ENCODE data around the gene C6.

The C6 gene

GRCh38 chr5:41148448-41148847 is 64.9 kb downstream of the C6 start:
- no peaks in the 10 kb centered on the region for H3K9me3 ChIP-seq (ENCODE audit: low read length)
- H2AFZ ChIP-seq (ENCODE audit: low read depth, low read length) = no peak overlapping the region
- H3K27me3 ChIP-seq (ENCODE audit: insufficient read depth, low read length) = no peaks in the 10 kb centered on the region
- H3K36me3 ChIP-seq (ENCODE audit: insufficient read depth, low read length) = no peaks in the 10 kb centered on the region
- H3K4me1 ChIP-seq (ENCODE audit: insufficient read depth, low read length) = no peaks in the 10 kb centered on the region
- H3K4me3 ChIP-seq (ENCODE audit: low read length) = no peak overlapping the region

- Histone ChIP-seq H3K36me3 (ENCODE audit: insufficient read depth, low read length) (no peaks in the 10 kb centered on the region), H3K9me3 (ENCODE audit: low read length) (no peaks in the 10 kb centered on the region), H2AFZ (ENCODE audit: low read depth, low read length) (no peak overlapping the region), H3K4me3 (ENCODE audit: low read length) (no peak overlapping the region), H3K27me3 (ENCODE audit: insufficient read depth, low read length) (no peaks in the 10 kb centered on the region), H3K4me1 (ENCODE audit: insufficient read depth, low read length) (no peaks in the 10 kb centered on the region)
Observed at GRCh38 chr5:41145306-41145705, 68.0 kb downstream of the C6 start.

DNA sequence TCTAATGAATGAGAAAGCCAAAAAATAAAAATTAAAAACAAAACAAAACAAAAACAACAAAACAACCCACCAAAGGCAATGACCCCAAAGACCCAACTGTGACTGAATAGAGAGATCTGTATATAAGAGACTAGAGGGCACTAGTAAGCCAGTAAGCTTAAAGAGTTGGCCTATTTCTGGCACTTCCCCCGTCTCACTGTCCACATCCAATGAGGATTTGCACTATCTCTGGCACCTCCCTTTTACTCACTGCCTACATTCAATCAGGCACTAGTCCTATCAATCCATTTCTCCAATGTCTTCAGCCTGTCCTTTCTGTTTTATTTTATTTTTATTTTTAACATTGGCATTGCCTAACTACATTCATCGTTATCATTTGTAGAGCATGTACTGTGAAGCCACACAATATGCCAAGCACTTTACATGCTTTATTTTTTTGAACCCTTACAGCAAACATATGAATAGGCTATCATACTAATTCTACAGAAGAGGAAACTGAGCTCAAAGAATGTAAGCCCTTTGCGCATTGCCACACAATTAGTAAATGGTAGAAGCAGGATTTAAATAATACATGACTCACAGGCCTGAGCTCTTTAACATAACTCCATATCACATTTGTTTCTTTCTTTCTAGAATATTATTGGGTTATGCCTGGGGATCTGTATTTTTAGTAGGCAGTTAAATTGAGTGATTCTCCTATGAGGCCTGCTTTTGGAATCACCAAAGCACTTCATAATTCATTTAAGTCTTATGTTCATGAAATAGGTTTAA is 70.0 kb downstream of the C6 start:
- H2AFZ ChIP-seq (ENCODE audit: low read depth, low read length) = no peak overlapping the region
- no peaks in the 10 kb centered on the region for H3K4me1 ChIP-seq (ENCODE audit: insufficient read depth, low read length)
- no peaks in the 10 kb centered on the region for H3K9me3 ChIP-seq (ENCODE audit: low read length)
- no peak overlapping the region for H3K4me3 ChIP-seq (ENCODE audit: low read length)
- H3K27me3 ChIP-seq (ENCODE audit: insufficient read depth, low read length) = no peaks in the 10 kb centered on the region
- no peaks in the 10 kb centered on the region for H3K36me3 ChIP-seq (ENCODE audit: insufficient read depth, low read length)

GRCh38 chr5:41127967-41128690 is 85.2 kb downstream of the C6 start:
- Histone ChIP-seq H3K4me3 (ENCODE audit: low read length) (no peak overlapping the region), H2AFZ (ENCODE audit: low read depth, low read length) (no peak overlapping the region), H3K36me3 (ENCODE audit: insufficient read depth, low read length) (no peaks in the 10 kb centered on the region), H3K9me3 (ENCODE audit: low read length) (no peaks in the 10 kb centered on the region), H3K27me3 (ENCODE audit: insufficient read depth, low read length) (no peaks in the 10 kb centered on the region), H3K4me1 (ENCODE audit: insufficient read depth, low read length) (no peaks in the 10 kb centered on the region)

DNA sequence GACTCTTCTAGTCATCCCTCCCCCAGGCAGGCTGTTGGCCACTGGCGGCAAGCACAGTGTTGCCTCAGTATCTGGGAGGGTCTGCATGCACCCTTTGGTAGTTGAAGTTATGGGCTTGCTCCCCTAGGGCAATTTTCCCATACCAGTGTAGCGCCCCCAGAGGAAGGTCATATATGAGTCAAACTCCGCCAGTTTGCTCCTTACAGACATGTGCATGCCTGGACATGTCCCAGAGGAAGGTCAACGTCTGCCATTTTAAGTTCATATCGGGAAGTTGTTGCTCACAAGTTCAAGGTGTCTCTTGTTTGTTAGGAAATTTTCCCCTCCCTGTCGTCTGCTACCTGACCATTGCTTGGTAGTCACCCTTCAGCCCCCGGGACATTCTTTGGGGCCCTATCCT is 90.9 kb downstream of the C6 start:
- H3K4me1 ChIP-seq (ENCODE audit: insufficient read depth, low read length) = no peaks in the 10 kb centered on the region
- no peak overlapping the region for H3K4me3 ChIP-seq (ENCODE audit: low read length)
- H3K27me3 ChIP-seq (ENCODE audit: insufficient read depth, low read length) = no peaks in the 10 kb centered on the region
- H3K36me3 ChIP-seq (ENCODE audit: insufficient read depth, low read length) = no peaks in the 10 kb centered on the region
- no peak overlapping the region for H2AFZ ChIP-seq (ENCODE audit: low read depth, low read length)
- H3K9me3 ChIP-seq (ENCODE audit: low read length) = no peaks in the 10 kb centered on the region

DNA sequence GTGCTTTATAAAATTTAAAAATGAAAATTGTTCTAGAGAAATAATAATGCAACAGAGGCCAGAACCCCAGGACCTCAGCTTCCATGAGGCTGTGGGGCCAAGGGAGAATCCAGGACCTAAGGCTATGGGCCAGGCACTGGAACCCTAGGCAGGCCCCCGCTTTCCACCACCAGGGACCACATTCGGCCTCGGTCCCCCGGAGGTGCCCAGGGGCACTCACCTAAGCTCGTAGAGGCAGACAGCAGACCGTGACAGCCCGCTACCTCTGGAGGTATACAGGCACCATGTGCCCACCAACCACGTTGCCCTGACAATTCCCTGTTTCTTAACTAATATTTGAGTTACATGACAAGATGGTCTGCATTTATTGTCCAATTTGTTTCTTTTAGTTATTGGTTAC is 92.7 kb downstream of the C6 start:
- H3K36me3 ChIP-seq (ENCODE audit: insufficient read depth, low read length) = no peaks in the 10 kb centered on the region
- no peaks in the 10 kb centered on the region for H3K27me3 ChIP-seq (ENCODE audit: insufficient read depth, low read length)
- H3K4me3 ChIP-seq (ENCODE audit: low read length) = no peak overlapping the region
- no peaks in the 10 kb centered on the region for H3K4me1 ChIP-seq (ENCODE audit: insufficient read depth, low read length)
- H3K9me3 ChIP-seq (ENCODE audit: low read length) = no peaks in the 10 kb centered on the region
- H2AFZ ChIP-seq (ENCODE audit: low read depth, low read length) = no peak overlapping the region

- Histone ChIP-seq H3K4me3 (ENCODE audit: low read length) (no peak overlapping the region), H3K27me3 (ENCODE audit: insufficient read depth, low read length) (no peaks in the 10 kb centered on the region), H2AFZ (ENCODE audit: low read depth, low read length) (no peak overlapping the region), H3K36me3 (ENCODE audit: insufficient read depth, low read length) (no peaks in the 10 kb centered on the region), H3K4me1 (ENCODE audit: insufficient read depth, low read length) (no peaks in the 10 kb centered on the region), H3K9me3 (ENCODE audit: low read length) (no peaks in the 10 kb centered on the region)
Observed at GRCh38 chr5:41118177-41118576, 95.2 kb downstream of the C6 start.

- H3K9me3 ChIP-seq (ENCODE audit: low read length) = no peaks in the 10 kb centered on the region
- H3K36me3 ChIP-seq (ENCODE audit: insufficient read depth, low read length) = no peaks in the 10 kb centered on the region
- no peaks in the 10 kb centered on the region for H3K4me1 ChIP-seq (ENCODE audit: insufficient read depth, low read length)
- no peak overlapping the region for H3K4me3 ChIP-seq (ENCODE audit: low read length)
- H3K27me3 ChIP-seq (ENCODE audit: insufficient read depth, low read length) = no peaks in the 10 kb centered on the region
- no peak overlapping the region for H2AFZ ChIP-seq (ENCODE audit: low read depth, low read length)
Observed at GRCh38 chr5:41115281-41115680, 98.1 kb downstream of the C6 start.

GRCh38 chr5:41112486-41113455 is 100.6 kb downstream of the C6 start:
- no peak overlapping the region for H3K4me3 ChIP-seq (ENCODE audit: low read length)
- no peaks in the 10 kb centered on the region for H3K9me3 ChIP-seq (ENCODE audit: low read length)
- H3K4me1 ChIP-seq (ENCODE audit: insufficient read depth, low read length) = no peaks in the 10 kb centered on the region
- no peaks in the 10 kb centered on the region for H3K27me3 ChIP-seq (ENCODE audit: insufficient read depth, low read length)
- H2AFZ ChIP-seq (ENCODE audit: low read depth, low read length) = no peak overlapping the region
- H3K36me3 ChIP-seq (ENCODE audit: insufficient read depth, low read length) = no peaks in the 10 kb centered on the region

DNA sequence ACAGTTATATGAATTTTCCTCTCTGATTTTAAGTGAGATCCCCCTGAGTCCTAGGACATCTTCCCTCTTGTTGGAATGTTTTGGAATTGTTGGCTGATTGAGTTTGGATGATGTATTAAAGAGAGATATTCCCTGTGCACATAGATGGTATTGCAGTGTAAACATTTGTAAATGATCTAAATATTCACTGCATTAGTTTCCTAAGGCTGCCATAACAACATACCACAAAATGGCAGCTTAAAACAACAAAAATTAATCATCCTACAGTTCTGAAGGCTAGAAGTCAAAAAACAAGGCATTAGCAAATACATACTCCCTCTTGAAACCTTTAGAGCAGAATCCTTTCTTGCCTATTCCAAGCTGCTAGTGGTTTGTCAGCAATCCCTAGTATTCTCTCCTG is 104.1 kb downstream of the C6 start:
- H3K4me3 ChIP-seq (ENCODE audit: low read length) = no peak overlapping the region
- H3K27me3 ChIP-seq (ENCODE audit: insufficient read depth, low read length) = no peaks in the 10 kb centered on the region
- H2AFZ ChIP-seq (ENCODE audit: low read depth, low read length) = no peak overlapping the region
- no peaks in the 10 kb centered on the region for H3K36me3 ChIP-seq (ENCODE audit: insufficient read depth, low read length)
- no peaks in the 10 kb centered on the region for H3K9me3 ChIP-seq (ENCODE audit: low read length)
- no peaks in the 10 kb centered on the region for H3K4me1 ChIP-seq (ENCODE audit: insufficient read depth, low read length)

DNA sequence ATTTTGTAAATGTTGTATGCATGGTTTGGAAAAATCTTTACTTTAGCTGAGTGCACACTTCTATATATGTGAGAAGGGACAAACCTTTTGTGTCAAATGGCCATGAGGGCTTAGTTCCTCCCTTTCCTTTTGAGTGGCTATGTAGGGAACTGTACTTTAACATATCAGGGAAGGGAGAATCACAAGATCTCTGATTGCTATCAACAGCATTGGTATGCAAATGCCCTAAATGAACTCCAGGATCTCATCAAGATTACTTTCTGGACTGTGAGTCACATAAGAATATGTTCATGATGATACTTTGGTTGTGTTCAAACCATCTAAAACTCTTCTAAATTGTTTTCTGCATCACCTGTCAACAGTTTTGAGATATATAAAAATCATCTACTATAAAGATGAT is 111.0 kb downstream of the C6 start:
- H3K4me3 ChIP-seq (ENCODE audit: low read length) = no peak overlapping the region
- H3K9me3 ChIP-seq (ENCODE audit: low read length) = no peaks in the 10 kb centered on the region
- H2AFZ ChIP-seq (ENCODE audit: low read depth, low read length) = no peak overlapping the region
- H3K4me1 ChIP-seq (ENCODE audit: insufficient read depth, low read length) = no peaks in the 10 kb centered on the region
- no peaks in the 10 kb centered on the region for H3K27me3 ChIP-seq (ENCODE audit: insufficient read depth, low read length)
- no peaks in the 10 kb centered on the region for H3K36me3 ChIP-seq (ENCODE audit: insufficient read depth, low read length)

- Histone ChIP-seq H3K9me3 (ENCODE audit: low read length) (no peaks in the 10 kb centered on the region), H2AFZ (ENCODE audit: low read depth, low read length) (no peak overlapping the region), H3K4me3 (ENCODE audit: low read length) (no peak overlapping the region), H3K4me1 (ENCODE audit: insufficient read depth, low read length) (no peaks in the 10 kb centered on the region), H3K27me3 (ENCODE audit: insufficient read depth, low read length) (no peaks in the 10 kb centered on the region), H3K36me3 (ENCODE audit: insufficient read depth, low read length) (no peaks in the 10 kb centered on the region)
Observed at GRCh38 chr5:41097642-41098041, 115.7 kb downstream of the C6 start.

All from neuron (in vitro differentiated cells).